ENCODE measurements around the gene CREB5.

DNA sequence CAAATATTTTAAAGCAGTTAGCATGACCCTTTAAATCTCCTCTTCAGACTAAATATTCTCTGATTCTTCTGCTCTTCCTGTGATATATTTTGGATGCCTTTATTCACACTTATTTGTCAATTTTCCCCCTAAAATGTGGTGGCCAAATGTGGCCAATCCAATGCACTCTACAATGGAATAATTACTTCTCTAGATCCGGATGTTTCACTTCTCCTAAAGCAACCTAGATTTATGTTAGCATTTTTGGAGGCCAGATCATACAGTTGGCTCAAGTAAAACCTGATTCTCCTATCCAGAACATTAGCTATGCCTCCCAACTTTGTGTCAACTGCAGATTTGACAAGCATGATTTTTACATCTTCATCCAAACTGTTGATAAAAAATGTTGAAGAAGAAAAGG, 153.7 kb downstream of the CREB5 start:
- TF ChIP-seq POLR2A (IDR thresholded peaks at IDR 0.05) (no peak), CTCF (IDR thresholded peaks at IDR 0.05) (no peak)
